Measurements from ENCODE around the gene EPB41L3.

Gene EPB41L3

DNA sequence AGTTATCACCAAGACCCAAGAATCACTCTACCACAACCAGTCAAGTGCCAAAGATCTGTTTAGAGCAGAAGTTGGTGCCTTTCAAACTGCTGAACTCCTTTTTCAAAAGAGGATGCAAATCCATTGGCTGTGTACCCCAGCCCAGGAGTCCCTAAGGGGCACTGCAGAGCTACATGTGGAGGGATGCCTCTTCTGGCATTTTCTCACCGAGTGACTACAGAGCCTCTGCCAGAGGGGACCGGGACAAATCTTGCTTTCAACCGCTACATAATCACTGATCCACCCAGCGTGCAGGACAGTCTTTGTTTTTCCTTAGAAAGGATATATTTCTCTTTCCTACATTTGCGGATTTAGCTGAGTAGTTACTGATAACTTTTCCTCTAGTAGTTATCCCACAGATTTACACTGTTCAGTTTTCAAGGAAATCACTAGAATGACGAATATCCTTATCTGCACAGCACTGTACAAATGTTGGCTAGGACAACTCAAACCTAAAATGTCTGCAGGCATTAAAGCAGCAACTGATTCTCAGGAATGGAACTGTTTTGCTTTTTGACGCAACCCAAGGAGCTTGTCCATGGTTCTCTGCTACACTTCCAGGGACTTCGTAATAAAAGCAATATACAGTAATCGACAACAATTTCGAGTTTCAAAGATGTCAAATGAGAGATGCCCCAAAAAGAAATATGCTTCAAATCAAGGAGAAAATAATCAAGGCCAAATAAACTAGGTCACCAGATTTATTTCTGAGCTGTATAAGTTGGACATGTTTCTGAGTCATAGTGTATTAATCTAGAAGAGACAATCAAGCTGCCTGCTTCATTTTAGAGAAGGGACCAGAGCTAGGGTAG is 24.1 kb downstream of the EPB41L3 start:
- no peak overlapping the region for H3K4me3 ChIP-seq (ENCODE audit: low read depth, low read length, poor library complexity, severe bottlenecking)
- H2AFZ ChIP-seq (ENCODE audit: low read length) = no peak overlapping the region
- no peaks in the 10 kb centered on the region for H3K79me2 ChIP-seq (ENCODE audit: insufficient read depth, low read length)
- no peak overlapping the region for H3K27ac ChIP-seq (ENCODE audit: low read depth, low read length, poor library complexity, severe bottlenecking)
- no peaks in the 10 kb centered on the region for H4K20me1 ChIP-seq (ENCODE audit: insufficient read depth, low read length)
- no peaks in the 10 kb centered on the region for H3K9me3 ChIP-seq (ENCODE audit: low read length)
- TF ChIP-seq EZH2 (IDR thresholded peaks at IDR 0.05; ENCODE audit: borderline replicate concordance, low read length) = no peak
- TF ChIP-seq, protein P1, sequence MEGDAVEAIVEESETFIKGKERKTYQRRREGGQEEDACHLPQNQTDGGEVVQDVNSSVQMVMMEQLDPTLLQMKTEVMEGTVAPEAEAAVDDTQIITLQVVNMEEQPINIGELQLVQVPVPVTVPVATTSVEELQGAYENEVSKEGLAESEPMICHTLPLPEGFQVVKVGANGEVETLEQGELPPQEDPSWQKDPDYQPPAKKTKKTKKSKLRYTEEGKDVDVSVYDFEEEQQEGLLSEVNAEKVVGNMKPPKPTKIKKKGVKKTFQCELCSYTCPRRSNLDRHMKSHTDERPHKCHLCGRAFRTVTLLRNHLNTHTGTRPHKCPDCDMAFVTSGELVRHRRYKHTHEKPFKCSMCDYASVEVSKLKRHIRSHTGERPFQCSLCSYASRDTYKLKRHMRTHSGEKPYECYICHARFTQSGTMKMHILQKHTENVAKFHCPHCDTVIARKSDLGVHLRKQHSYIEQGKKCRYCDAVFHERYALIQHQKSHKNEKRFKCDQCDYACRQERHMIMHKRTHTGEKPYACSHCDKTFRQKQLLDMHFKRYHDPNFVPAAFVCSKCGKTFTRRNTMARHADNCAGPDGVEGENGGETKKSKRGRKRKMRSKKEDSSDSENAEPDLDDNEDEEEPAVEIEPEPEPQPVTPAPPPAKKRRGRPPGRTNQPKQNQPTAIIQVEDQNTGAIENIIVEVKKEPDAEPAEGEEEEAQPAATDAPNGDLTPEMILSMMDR (IDR thresholded peaks at IDR 0.05; ENCODE audit: low read length) = no peak
- H3K9me2 ChIP-seq (ENCODE audit: low read depth, low read length) = no peaks in the 10 kb centered on the region
- no peaks in the 10 kb centered on the region for H3K4me1 ChIP-seq (ENCODE audit: insufficient read depth, low read length, severe bottlenecking)
- H3K27me3 ChIP-seq (ENCODE audit: insufficient read depth, low read length) = no peaks in the 10 kb centered on the region
- H3K4me2 ChIP-seq (ENCODE audit: low read length) = no peak overlapping the region
- no peaks in the 10 kb centered on the region for H3K36me3 ChIP-seq (ENCODE audit: insufficient read depth, low read length)
- no peaks in the 10 kb centered on the region for H3F3A ChIP-seq (ENCODE audit: insufficient read depth, low read length)
- H3K9ac ChIP-seq (ENCODE audit: low read length) = no peak overlapping the region

GRCh38 chr18:5518899-5519371 is 24.9 kb downstream of the EPB41L3 start:
- H3K9me3 ChIP-seq (ENCODE audit: low read length) = no peaks in the 10 kb centered on the region
- H2AFZ ChIP-seq (ENCODE audit: low read length) = no peak overlapping the region
- H3K27me3 ChIP-seq (ENCODE audit: insufficient read depth, low read length) = no peaks in the 10 kb centered on the region
- no peaks in the 10 kb centered on the region for H3F3A ChIP-seq (ENCODE audit: insufficient read depth, low read length)
- no peaks in the 10 kb centered on the region for H3K4me1 ChIP-seq (ENCODE audit: insufficient read depth, low read length, severe bottlenecking)
- H3K27ac ChIP-seq (ENCODE audit: low read depth, low read length, poor library complexity, severe bottlenecking) = no peak overlapping the region
- no peak overlapping the region for H3K4me2 ChIP-seq (ENCODE audit: low read length)
- no peak for TF ChIP-seq EZH2 (IDR thresholded peaks at IDR 0.05; ENCODE audit: borderline replicate concordance, low read length)
- TF ChIP-seq, protein P1 (IDR thresholded peaks at IDR 0.05; ENCODE audit: low read length) = no peak
- no peaks in the 10 kb centered on the region for H4K20me1 ChIP-seq (ENCODE audit: insufficient read depth, low read length)
- H3K9me2 ChIP-seq (ENCODE audit: low read depth, low read length) = no peaks in the 10 kb centered on the region
- H3K4me3 ChIP-seq (ENCODE audit: low read depth, low read length, poor library complexity, severe bottlenecking) = no peak overlapping the region
- no peak overlapping the region for H3K9ac ChIP-seq (ENCODE audit: low read length)
- H3K79me2 ChIP-seq (ENCODE audit: insufficient read depth, low read length) = no peaks in the 10 kb centered on the region
- H3K36me3 ChIP-seq (ENCODE audit: insufficient read depth, low read length) = no peaks in the 10 kb centered on the region

GRCh38 chr18:5518179-5518770 is 25.5 kb downstream of the EPB41L3 start:
- Histone ChIP-seq H3K9me3 (ENCODE audit: low read length) (no peaks in the 10 kb centered on the region), H3K4me3 (ENCODE audit: low read depth, low read length, poor library complexity, severe bottlenecking) (no peak overlapping the region), H2AFZ (ENCODE audit: low read length) (no peak overlapping the region), H3K27me3 (ENCODE audit: insufficient read depth, low read length) (no peaks in the 10 kb centered on the region), H3K9me2 (ENCODE audit: low read depth, low read length) (no peaks in the 10 kb centered on the region), H4K20me1 (ENCODE audit: insufficient read depth, low read length) (no peaks in the 10 kb centered on the region), H3F3A (ENCODE audit: insufficient read depth, low read length) (no peaks in the 10 kb centered on the region), H3K79me2 (ENCODE audit: insufficient read depth, low read length) (no peaks in the 10 kb centered on the region), H3K36me3 (ENCODE audit: insufficient read depth, low read length) (no peaks in the 10 kb centered on the region), H3K4me2 (ENCODE audit: low read length) (no peak overlapping the region), H3K9ac (ENCODE audit: low read length) (no peak overlapping the region), H3K4me1 (ENCODE audit: insufficient read depth, low read length, severe bottlenecking) (no peaks in the 10 kb centered on the region), H3K27ac (ENCODE audit: low read depth, low read length, poor library complexity, severe bottlenecking) (no peak overlapping the region)
- TF ChIP-seq EZH2 (IDR thresholded peaks at IDR 0.05; ENCODE audit: borderline replicate concordance, low read length) = no peak
- TF ChIP-seq, protein P1 (IDR thresholded peaks at IDR 0.05; ENCODE audit: low read length) = no peak

All from OCI-LY1 (cell line).